ACHN (cell line): ENCODE data around the gene FEN1.

ENCODE experiments used
- DNase-seq: peaks from one replicate; pipeline ENCODE4 v3.0.0-alpha.2; 2015
- in situ Hi-C: cut with HindIII; loops from 2 replicates; pipeline ENCODE4 v1.10.0; 2017; ENCODE audit warnings: low sequenced_read_pairs, low pct_ligation_motif_present, low pct_unique_long_range_greater_than_20kb

Gene FEN1

GRCh38 chr11:61754534-61755482 lies 37.9 kb upstream of the FEN1 start:
- DNase-seq = no peak
- in situ Hi-C loops = no loop called here

- in situ Hi-C loops = no loop called here
- no peak for DNase-seq
Observed at GRCh38 chr11:61756147-61756451, 36.6 kb upstream of the FEN1 start.

DNA sequence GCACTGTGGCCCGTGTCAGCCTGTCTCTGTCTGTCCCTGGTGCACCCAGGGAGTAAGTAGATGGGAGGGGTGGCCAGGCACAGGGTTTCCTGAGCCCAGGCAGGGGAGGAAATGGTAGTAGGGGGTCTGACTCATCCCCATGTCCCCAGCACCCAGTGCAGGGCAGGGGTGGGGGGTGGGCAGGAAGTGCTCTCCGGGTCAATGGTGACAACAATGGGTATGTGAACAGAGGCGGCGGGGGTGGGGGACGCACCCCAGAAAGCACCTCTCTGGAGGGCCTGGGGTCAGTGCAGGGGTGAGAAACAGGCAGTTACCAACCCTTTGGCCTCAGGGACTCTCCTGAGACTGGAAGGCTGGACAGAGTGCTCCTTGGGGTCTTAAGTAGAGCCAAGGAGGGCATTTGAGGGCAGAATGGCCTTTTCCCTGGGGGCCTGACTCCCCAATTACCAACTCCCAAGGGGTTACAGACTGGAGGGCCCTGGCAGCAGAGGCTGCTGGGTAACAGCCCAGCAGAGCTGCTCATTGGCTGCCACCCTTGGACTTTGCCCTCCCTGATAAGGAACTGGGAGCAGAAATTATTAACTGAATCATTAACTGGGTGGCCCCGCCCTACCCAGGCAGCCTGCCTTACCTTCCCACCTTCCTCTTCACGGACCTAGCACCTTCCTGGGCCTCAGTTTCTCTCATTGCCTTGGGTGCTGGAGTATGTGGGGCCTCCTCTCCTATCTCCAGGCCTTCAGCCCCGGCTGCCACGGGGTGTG lies 36.1 kb upstream of the FEN1 start:
- peak; percentile 82 for DNase-seq
- in situ Hi-C loops = no loop called here

- DNase-seq = no peak
- in situ Hi-C loops = no loop called here
Observed at GRCh38 chr11:61757213-61757862, 35.4 kb upstream of the FEN1 start.

DNA sequence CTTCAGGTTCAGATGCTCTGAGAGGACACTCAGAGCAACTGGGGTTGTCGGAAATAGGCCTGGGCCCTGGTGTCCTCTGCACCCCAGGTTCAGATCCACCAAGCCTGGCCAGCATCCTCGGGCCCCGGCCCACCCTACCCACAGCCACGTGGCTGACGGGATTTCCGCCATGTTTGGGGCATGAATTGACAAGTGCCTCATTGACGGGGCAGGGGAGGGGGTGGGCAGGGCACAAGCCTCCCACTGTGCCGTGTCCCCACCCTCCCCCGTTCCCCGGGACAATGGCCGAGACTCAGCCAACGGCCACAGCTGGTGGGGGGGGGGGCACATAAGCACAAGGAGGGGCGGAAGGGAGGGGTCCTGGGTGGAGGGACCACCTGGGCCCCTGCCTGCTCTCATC lies 31.8 kb upstream of the FEN1 start:
- in situ Hi-C loops = no loop called here
- no peak for DNase-seq

DNA sequence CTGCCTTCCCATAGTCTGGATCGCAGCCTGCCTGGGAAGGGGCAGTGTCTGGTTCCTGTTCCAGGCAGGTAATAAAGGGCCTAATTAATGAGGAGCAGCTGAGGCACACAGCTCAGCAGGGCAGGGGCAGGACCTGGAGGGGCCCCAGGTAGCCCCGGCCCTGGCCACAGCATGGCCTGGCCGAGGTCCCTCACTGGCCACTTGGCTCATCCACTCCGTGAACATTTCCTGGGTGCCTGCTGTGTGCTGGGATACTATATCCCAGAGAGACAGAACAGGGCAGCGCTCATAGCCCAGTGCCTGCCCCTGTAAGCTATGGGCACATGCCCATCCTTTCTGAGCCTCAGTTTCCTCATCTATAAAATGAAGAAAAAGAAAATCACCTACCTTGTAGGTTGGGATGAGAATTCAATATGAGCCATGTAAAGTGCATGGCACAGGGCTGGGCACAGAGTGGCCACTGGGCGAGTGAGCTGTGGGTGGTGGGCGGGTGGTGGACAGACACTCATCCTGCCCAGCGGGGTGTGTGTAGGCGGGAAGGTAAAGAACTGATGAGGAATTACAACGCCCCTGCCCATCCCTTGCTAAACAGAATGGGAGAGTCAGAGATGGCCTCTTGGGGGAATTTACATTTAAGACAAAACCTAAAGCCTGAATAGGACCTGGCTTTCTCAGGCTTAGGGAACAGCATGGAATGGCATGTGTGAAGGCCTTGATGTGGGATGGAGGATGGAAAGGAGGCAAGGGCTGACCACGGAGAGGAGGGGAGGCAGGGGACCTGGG lies 31.1 kb upstream of the FEN1 start:
- in situ Hi-C loops = no loop called here
- no peak for DNase-seq

DNA sequence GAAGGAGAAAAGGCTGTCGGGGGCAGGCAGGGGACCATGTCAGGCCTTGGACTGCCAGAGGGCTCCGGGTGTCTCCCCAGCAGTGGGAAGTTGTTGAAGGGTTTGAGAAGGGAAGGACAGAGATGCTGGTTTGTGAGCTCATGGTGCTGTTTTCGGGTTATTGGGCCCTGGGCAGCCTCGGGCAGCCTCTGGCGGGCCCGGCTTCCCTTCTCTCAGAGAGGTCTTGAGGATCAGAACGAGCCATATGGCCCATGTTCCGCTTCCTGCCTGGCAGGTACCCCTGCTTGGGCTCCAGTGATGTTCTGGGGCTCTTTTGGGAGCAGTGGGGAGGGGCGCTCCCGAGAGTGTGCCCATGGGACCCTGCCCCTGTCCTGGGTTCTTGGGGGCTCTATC lies 30.5 kb upstream of the FEN1 start:
- in situ Hi-C loops = no loop called here
- DNase-seq = no peak

GRCh38 chr11:61762798-61763197 lies 29.9 kb upstream of the FEN1 start:
- in situ Hi-C loops = no loop called here

DNA sequence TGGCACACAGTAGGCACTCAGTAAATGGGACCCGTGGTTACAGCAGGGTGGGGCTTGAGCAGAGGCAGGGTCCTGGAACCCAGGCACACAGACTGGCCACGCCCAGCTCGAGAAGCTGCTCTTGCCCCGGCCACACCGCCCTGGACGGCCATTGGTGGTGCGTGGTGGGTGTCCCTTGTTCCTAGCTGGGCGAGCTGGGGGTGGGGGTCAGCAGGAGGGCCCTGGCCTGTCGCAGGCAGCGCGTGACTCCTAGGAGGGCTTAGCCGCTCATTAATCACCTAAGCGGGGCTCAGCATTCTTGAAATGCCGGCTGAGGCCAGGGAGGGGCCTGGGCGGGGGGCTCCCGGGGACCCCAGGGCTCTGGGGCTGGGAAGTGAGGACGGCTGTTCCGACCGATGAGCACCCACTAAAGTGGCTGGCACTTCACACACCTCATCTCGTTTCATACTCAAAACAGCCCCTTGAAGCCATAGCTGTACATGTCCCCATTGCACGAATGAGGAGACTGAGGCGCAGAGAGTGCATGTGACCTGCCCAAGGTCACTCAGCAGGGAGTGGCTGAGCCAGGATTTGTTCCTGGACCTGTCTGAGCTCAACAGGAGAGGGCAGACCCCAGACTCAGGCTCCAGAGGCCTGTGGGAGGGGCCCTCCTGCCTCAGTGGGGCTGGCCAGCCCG lies 28.6 kb upstream of the FEN1 start:
- in situ Hi-C loops = no loop called here
- DNase-seq = no peak

More at GRCh38 chr11:61762798-61763197, 29.9 kb upstream of the FEN1 start:
- no peak for DNase-seq

DNA sequence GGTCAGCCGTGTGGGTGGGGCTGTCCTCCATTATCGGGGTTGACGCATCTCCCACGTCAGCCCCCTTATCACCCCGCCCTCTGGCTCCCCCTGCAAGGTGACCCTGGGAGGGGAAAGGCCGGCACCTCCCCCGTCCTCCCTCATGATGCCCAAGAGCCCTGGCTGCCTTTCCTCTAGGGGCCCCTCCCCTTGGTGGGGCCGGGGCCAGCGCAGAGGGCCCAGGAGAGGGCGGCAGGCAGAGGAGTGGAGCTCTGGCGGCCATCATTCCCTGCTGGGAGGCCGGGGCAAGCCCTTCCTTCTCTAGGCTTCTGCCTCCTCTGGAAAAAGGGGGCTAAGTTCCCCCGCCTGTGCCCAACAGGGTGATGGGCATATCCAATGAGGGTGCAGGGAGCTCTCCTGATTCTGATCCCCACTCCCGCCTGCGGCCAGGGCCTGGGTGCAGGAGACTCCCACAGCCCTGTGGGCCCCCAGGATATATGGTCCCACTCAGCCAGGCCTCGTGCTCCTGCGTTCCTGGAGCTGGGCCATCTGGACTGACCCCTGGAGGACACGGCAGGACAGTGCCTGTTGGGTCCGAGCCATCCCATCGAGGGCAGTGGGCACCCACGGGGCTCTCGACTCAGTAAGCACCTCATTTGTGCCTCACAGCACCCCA lies 28.0 kb upstream of the FEN1 start:
- DNase-seq = no peak
- in situ Hi-C loops = no loop called here

GRCh38 chr11:61765550-61766253 lies 27.0 kb upstream of the FEN1 start:
- no peak for DNase-seq
- in situ Hi-C loops = no loop called here

- in situ Hi-C loops = no loop called here
- no peak for DNase-seq
Observed at GRCh38 chr11:61766353-61766841, 26.3 kb upstream of the FEN1 start.

- in situ Hi-C loops = no loop called here
- no peak for DNase-seq
Observed at GRCh38 chr11:61768376-61769076, 24.2 kb upstream of the FEN1 start.

DNA sequence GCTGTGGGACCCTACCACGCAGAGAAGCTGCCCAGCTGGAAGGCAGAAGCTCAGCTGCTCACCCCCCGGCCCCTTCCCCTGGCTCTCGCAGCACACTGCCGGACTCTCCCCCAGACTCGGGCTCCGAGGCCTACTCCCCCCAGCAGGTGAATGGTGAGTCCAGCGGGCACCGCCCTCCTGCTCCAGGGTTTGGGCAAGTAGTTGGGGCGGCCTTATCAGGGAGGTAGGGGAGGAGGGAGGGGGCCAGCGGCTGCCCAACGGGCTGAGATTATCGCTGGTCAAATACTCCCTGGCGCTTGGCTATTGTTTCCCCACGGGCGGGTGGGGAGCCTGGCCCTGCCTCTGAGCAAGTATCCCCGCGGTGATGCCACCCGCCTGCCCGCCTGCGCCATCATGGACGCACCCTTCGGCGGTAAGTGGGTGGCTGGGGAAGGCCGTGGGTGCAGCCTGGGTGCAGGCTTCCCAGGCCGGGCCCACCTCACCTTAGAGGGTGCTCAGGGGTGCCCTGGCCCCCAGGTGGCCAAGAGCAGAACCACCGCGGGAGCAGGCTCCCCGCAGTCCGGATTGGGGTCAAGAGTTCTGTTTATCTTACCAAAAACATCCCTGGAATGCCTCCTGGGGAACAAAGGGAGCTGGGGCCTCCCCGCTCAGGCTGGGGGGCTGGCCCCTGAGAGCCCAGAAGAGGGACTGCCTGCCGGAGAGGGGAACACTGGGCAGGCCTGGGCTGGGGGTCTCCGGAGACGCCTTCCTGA lies 23.4 kb upstream of the FEN1 start:
- DNase-seq = no peak
- in situ Hi-C loops = no loop called here

DNA sequence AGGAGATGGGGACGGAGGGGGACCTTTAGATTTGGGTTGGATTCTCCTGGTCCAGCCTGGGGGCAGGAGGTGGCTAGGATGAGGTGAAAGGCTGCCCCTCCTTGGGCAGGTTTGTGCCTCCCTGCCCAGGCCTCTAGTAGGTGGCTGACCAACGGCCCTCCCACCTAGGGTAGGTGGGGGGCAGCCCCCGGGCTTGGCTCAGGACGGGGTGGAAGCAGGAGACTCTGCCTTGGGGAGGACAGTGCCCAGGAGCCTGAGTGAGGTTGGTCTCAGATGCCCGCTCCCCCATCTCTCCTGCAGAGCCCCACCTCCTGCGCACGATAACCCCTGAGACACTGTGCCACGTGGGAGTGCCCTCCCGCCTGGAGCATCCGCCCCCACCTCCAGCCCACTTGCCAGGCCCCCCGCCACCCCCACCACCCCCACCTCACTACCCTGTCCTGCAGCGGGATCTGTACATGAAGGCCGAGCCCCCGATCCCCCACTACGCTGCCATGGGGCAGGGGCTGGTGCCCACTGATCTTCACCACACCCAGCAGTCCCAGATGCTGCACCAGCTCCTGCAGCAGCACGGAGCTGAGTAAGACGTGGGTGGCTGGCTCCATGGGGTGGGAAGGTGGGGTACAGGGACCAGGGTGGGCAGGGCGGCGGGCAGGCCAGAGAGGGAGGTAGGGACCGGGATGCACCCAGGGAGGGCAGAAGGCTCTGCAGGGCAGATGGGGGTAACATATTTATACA lies 22.6 kb upstream of the FEN1 start:
- in situ Hi-C loops = no loop called here
- no peak for DNase-seq
